ENCODE data around the gene RPL18. TPM values are rescaled to one million over a fixed set of nuclear protein-coding genes. Genes with fewer than 3 reads are reported as not detected.

The RPL18 gene
- total RNA-seq, 1 experiment from 2014 or later: 1,417 TPM

GRCh38 chr19:48642862-48643261 lies 23.9 kb upstream of the RPL18 start:
- no peaks in the 10 kb centered on the region for H3K36me3 ChIP-seq (ENCODE audit: insufficient read depth, low read length, poor library complexity, severe bottlenecking)
- H3K27ac ChIP-seq (ENCODE audit: low read depth, low read length, poor library complexity, severe bottlenecking): no peak overlapping the region
- no peak overlapping the region for H3K4me3 ChIP-seq (ENCODE audit: low read depth, low read length, poor library complexity, severe bottlenecking)
- ChIA-PET CTCF (interaction anchor here (0.6 kb wide), 1 partner anchor 25 kb away, joined by 3 read pairs; no protein-coding TSS in a partner anchor), POLR2A (ENCODE audit: low non-redundant PET) (interaction anchor here (0.6 to 0.7 kb wide), 2 partner anchors 322 to 1541 kb away, joined by 4 to 7 read pairs; no protein-coding TSS in a partner anchor)
- no peaks in the 10 kb centered on the region for H3K9me3 ChIP-seq (ENCODE audit: low read depth, low read length, poor library complexity, severe bottlenecking)
- no peak for DNase-seq (ENCODE audit: low spot score)
- intact Hi-C loops (cut with micrococcal nuclease; ENCODE audit: unreplicated experiment): loop anchor here (10.0 kb wide), 1 partner anchor 322 kb away; the partner anchor contains the start of gene FTL
- BruUV-seq (replicated peaks): no TSS peak
- TF ChIP-seq CTCF (conservative IDR thresholded peaks at IDR 0.05; ENCODE audit: low read depth, low read length) (no peak), EZH2 (IDR thresholded peaks at IDR 0.05; ENCODE audit: borderline replicate concordance, low read depth, low read length, poor library complexity, severe bottlenecking) (no peak)
- H3K4me1 ChIP-seq (ENCODE audit: insufficient read depth, low read length, poor library complexity, severe bottlenecking): peaks cover 34% of the 10 kb centered on the region
- no peaks in the 10 kb centered on the region for H3K27me3 ChIP-seq (replicated peaks; ENCODE audit: insufficient read depth, low read depth, low read length, poor library complexity)

- Histone ChIP-seq H3K9me3 (ENCODE audit: low read depth, low read length, poor library complexity, severe bottlenecking) (no peaks in the 10 kb centered on the region), H3K36me3 (ENCODE audit: insufficient read depth, low read length, poor library complexity, severe bottlenecking) (no peaks in the 10 kb centered on the region), H3K4me3 (ENCODE audit: low read depth, low read length, poor library complexity, severe bottlenecking) (no peak overlapping the region), H3K27ac (ENCODE audit: low read depth, low read length, poor library complexity, severe bottlenecking) (no peak overlapping the region), H3K27me3 (replicated peaks; ENCODE audit: insufficient read depth, low read depth, low read length, poor library complexity) (no peaks in the 10 kb centered on the region), H3K4me1 (ENCODE audit: insufficient read depth, low read length, poor library complexity, severe bottlenecking) (peaks cover 29% of the 10 kb centered on the region)
- no peak for DNase-seq (ENCODE audit: low spot score)
- ChIA-PET CTCF (no interaction called here), POLR2A (ENCODE audit: low non-redundant PET) (no interaction called here)
- no peak for TF ChIP-seq CTCF (conservative IDR thresholded peaks at IDR 0.05; ENCODE audit: low read depth, low read length)
- TF ChIP-seq EZH2 (IDR thresholded peaks at IDR 0.05; ENCODE audit: borderline replicate concordance, low read depth, low read length, poor library complexity, severe bottlenecking): no peak
- intact Hi-C loops (cut with micrococcal nuclease; ENCODE audit: unreplicated experiment): loop anchor here (10.0 kb wide), 1 partner anchor 323 kb away; the partner anchor contains the start of gene FTL
- no TSS peak for BruUV-seq (replicated peaks)
Measured at GRCh38 chr19:48641850-48642249, 22.9 kb upstream of the RPL18 start.

- TF ChIP-seq CTCF (conservative IDR thresholded peaks at IDR 0.05; ENCODE audit: low read depth, low read length): no peak
- no peak for TF ChIP-seq EZH2 (IDR thresholded peaks at IDR 0.05; ENCODE audit: borderline replicate concordance, low read depth, low read length, poor library complexity, severe bottlenecking)
- intact Hi-C loops (cut with micrococcal nuclease; ENCODE audit: unreplicated experiment): loop anchor here (10.0 kb wide), 1 partner anchor 325 kb away; the partner anchor contains the start of gene FTL
- Histone ChIP-seq H3K4me3 (ENCODE audit: low read depth, low read length, poor library complexity, severe bottlenecking) (no peak overlapping the region), H3K27me3 (replicated peaks; ENCODE audit: insufficient read depth, low read depth, low read length, poor library complexity) (no peaks in the 10 kb centered on the region), H3K4me1 (ENCODE audit: insufficient read depth, low read length, poor library complexity, severe bottlenecking) (peaks cover 22% of the 10 kb centered on the region), H3K27ac (ENCODE audit: low read depth, low read length, poor library complexity, severe bottlenecking) (peak overlapping the region; percentile 53), H3K36me3 (ENCODE audit: insufficient read depth, low read length, poor library complexity, severe bottlenecking) (no peaks in the 10 kb centered on the region), H3K9me3 (ENCODE audit: low read depth, low read length, poor library complexity, severe bottlenecking) (no peaks in the 10 kb centered on the region)
- CTCF ChIA-PET: interaction anchor here (0.7 kb wide), 1 partner anchor 17 kb away, joined by 9 read pairs; no protein-coding TSS in a partner anchor
- no peak for DNase-seq (ENCODE audit: low spot score)
- POLR2A ChIA-PET (ENCODE audit: low non-redundant PET): interaction anchor here (0.5 kb wide), 1 partner anchor 11 kb away, joined by 4 read pairs; no protein-coding TSS in a partner anchor
- no TSS peak for BruUV-seq (replicated peaks)
Measured at GRCh38 chr19:48639483-48640375, 20.8 kb upstream of the RPL18 start.
